Gastrocnemius medialis (tissue), 4 donors: Measurements from ENCODE around the gene DPAGT1.

Source experiments
- POLR2A ChIP-seq, 2 donors: fragments of 450-650 bp; IDR thresholded peaks; one replicate each; pipeline ENCODE4 v1.6.1; 2017; ENCODE audit warnings: antibody characterized with exemption in 2 of 2, mild to moderate bottlenecking in 2 of 2, moderate library complexity in 2 of 2
- TF ChIP-seq, protein P1 (sequence below), 5 experiments: fragments of 450-650 bp in 3 of 5; fragments of 200-600 bp in 2 of 5; sonication (generic) in 2 of 5; IDR thresholded peaks in 4 of 5; conservative IDR thresholded peaks in 1 of 5; 1 replicate in 4 of 5; 2 replicates in 1 of 5; pipeline ENCODE4 v1.5.1; 2016 to 2019; ENCODE audit warnings: antibody characterized with exemption in 5 of 5, mild to moderate bottlenecking in 3 of 5, moderate library complexity in 3 of 5

DNA sequence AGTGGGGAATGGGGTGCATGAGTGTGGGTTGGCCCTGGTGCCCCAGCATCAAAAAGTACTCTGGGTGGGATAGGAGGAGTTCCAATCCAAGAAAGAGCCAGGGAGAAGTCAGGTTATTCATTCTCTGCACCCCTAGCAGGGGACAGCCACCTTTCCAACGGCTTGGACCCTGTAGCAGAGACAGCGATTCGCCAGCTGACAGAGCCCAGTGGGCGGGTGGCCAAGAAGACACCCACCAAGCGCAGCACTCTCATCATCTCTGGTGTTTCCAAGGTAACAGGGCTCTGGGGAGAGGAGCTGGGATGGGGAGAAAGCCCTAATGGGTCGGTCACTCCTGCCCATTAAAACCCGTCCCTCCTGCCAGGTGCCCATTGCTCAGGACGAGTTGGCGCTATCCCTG, 12.1 kb upstream of the DPAGT1 start:
- TF ChIP-seq, protein P1, sequence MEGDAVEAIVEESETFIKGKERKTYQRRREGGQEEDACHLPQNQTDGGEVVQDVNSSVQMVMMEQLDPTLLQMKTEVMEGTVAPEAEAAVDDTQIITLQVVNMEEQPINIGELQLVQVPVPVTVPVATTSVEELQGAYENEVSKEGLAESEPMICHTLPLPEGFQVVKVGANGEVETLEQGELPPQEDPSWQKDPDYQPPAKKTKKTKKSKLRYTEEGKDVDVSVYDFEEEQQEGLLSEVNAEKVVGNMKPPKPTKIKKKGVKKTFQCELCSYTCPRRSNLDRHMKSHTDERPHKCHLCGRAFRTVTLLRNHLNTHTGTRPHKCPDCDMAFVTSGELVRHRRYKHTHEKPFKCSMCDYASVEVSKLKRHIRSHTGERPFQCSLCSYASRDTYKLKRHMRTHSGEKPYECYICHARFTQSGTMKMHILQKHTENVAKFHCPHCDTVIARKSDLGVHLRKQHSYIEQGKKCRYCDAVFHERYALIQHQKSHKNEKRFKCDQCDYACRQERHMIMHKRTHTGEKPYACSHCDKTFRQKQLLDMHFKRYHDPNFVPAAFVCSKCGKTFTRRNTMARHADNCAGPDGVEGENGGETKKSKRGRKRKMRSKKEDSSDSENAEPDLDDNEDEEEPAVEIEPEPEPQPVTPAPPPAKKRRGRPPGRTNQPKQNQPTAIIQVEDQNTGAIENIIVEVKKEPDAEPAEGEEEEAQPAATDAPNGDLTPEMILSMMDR (IDR thresholded peaks at IDR 0.05 in 4 of 5, conservative IDR thresholded peaks at IDR 0.05 in 1 of 5), result no peak
- TF ChIP-seq POLR2A (IDR thresholded peaks at IDR 0.05), result no peak
